ENCODE measurements around the gene TMEM107.

The TMEM107 gene

GRCh38 chr17:8176197-8176940 is at the start of gene TMEM107:
Gene TMEM107 (minus strand): TSS chr17:8176380. CDS start chr17:8176286, 94 bp downstream.
- Mint-ChIP-seq H3K27ac (peak within 1 kb of the TSS; percentile 89 to 97 (median 96)), H3K9me3 (no peaks in the 10 kb centered on the region), H3K4me1 (peaks cover 38% of the 10 kb centered on the region), H3K27me3 (ENCODE audit: low read depth) (no peaks in the 10 kb centered on the region), H3K4me3 (peak within 1 kb of the TSS; percentile 86 to 95 (median 93)), H3K36me3 (ENCODE audit: low read depth) (no peaks in the 10 kb centered on the region)
- TF ChIP-seq CTCF (IDR thresholded peaks at IDR 0.05; ENCODE audit: unreplicated experiment in 3 of 3) = no peak

GRCh38 chr17:8224891-8225812 is 49.0 kb upstream of the TMEM107 start:
- H3K4me1 Mint-ChIP-seq = peaks cover 30% of the 10 kb centered on the region
- H3K27ac Mint-ChIP-seq = peak overlapping the region; percentile 69 to 98 (median 82)
- peak overlapping the region; percentile 77 to 95 (median 84) for H3K4me3 Mint-ChIP-seq
- H3K9me3 Mint-ChIP-seq = no peaks in the 10 kb centered on the region
- TF ChIP-seq CTCF (IDR thresholded peaks at IDR 0.05; ENCODE audit: unreplicated experiment in 3 of 3) = no peak
- peaks cover 21% of the 10 kb centered on the region for H3K36me3 Mint-ChIP-seq (ENCODE audit: low read depth)
- peaks cover 4% of the 10 kb centered on the region for H3K27me3 Mint-ChIP-seq (ENCODE audit: low read depth)

- Mint-ChIP-seq H3K27ac (peak overlapping the region; percentile 98 to 100 (median 100)), H3K4me3 (peak overlapping the region; percentile 90 to 98 (median 95)), H3K4me1 (peaks cover 30% of the 10 kb centered on the region), H3K36me3 (ENCODE audit: low read depth) (peaks cover 8% of the 10 kb centered on the region), H3K27me3 (ENCODE audit: low read depth) (peaks cover 4% of the 10 kb centered on the region), H3K9me3 (no peaks in the 10 kb centered on the region)
- TF ChIP-seq CTCF (IDR thresholded peaks at IDR 0.05; ENCODE audit: unreplicated experiment in 3 of 3) = peak in 1 of 3 experiments; percentile 14
Measured at GRCh38 chr17:8223356-8224126, 47.4 kb upstream of the TMEM107 start.

- Mint-ChIP-seq H3K4me1 (peaks cover 33% of the 10 kb centered on the region), H3K36me3 (ENCODE audit: low read depth) (peaks cover 2% of the 10 kb centered on the region), H3K4me3 (peak overlapping the region; percentile 90 to 98 (median 95)), H3K9me3 (no peaks in the 10 kb centered on the region), H3K27ac (peak overlapping the region; percentile 98 to 100 (median 100)), H3K27me3 (ENCODE audit: low read depth) (peaks cover 4% of the 10 kb centered on the region)
- TF ChIP-seq CTCF (IDR thresholded peaks at IDR 0.05; ENCODE audit: unreplicated experiment in 3 of 3) = no peak
Measured at GRCh38 chr17:8222630-8223355, 46.6 kb upstream of the TMEM107 start.

- peaks cover 29% of the 10 kb centered on the region for H3K4me1 Mint-ChIP-seq
- no peak for TF ChIP-seq CTCF (IDR thresholded peaks at IDR 0.05; ENCODE audit: unreplicated experiment in 3 of 3)
- peak overlapping the region; percentile 98 to 100 (median 100) for H3K27ac Mint-ChIP-seq
- H3K27me3 Mint-ChIP-seq (ENCODE audit: low read depth) = peaks cover 4% of the 10 kb centered on the region
- peak overlapping the region; percentile 90 to 98 (median 95) for H3K4me3 Mint-ChIP-seq
- H3K36me3 Mint-ChIP-seq (ENCODE audit: low read depth) = no peaks in the 10 kb centered on the region
- no peaks in the 10 kb centered on the region for H3K9me3 Mint-ChIP-seq
Measured at GRCh38 chr17:8222380-8222629, 46.1 kb upstream of the TMEM107 start.
